Activated T-helper 17 cell treated with anti-CD3 and anti-CD28 coated beads, Interleukin-2, amount 50 U/mL, for 72 hours (primary cell): ENCODE measurements around the gene TUB. TPM values are rescaled to one million over a fixed set of nuclear protein-coding genes. Genes with fewer than 3 reads are reported as not detected.

Experiments used
- ATAC-seq: fragments of 150-1000 bp; cut with Tn5 transposase; replicated peaks from 2 replicates; pipeline ENCODE4 v1.10.0; 2021; ENCODE audit warnings: mild to moderate bottlenecking, moderate library complexity
- H3K27ac Mint-ChIP-seq: one replicate; pipeline ENCODE4 v1.8.0; 2022; ENCODE audit warnings: mixed read lengths
- H3K27me3 Mint-ChIP-seq: one replicate; pipeline ENCODE4 v1.8.0; 2022; ENCODE audit warnings: mixed read lengths
- H3K36me3 Mint-ChIP-seq: one replicate; pipeline ENCODE4 v1.8.0; 2022; ENCODE audit warnings: low read depth, mild to moderate bottlenecking, mixed read lengths
- H3K4me1 Mint-ChIP-seq: one replicate; pipeline ENCODE4 v1.8.0; 2022; ENCODE audit warnings: mixed read lengths
- H3K4me3 Mint-ChIP-seq: one replicate; pipeline ENCODE4 v1.8.0; 2022; ENCODE audit warnings: mild to moderate bottlenecking, mixed read lengths
- H3K9me3 Mint-ChIP-seq: one replicate; pipeline ENCODE4 v1.8.0; 2022; ENCODE audit warnings: mixed read lengths
- total RNA-seq, 2 donors: library from RNA; stranded (reverse); gene quantifications; one replicate each; pipeline ENCODE4 v1.2.3, GENCODE V29; 2022

Gene TUB
- total RNA-seq, 2 donors from 2014 or later: 0.28 to 0.50 TPM

DNA sequence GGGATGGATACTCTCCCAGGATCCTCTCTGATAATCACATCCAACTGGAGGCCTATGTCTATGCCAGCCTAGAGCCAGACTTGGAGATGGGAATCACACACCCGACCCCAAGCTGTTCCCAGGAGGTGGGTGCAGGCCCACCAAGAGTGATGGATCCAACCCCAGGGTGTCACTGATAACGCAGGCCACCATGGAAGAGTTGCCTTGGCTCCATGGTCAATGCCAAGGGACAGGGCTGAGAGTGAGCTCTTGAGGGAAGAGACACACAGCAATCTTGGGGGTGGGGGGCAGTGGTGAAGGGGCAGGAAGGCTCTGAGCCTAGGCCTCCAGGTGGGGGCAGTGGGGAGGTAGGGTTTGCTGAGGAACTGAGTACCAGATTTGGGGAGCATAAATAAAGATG, 16.9 kb downstream of the TUB start:
- Mint-ChIP-seq H3K27ac (no peak overlapping the region), H3K9me3 (no peaks in the 10 kb centered on the region), H3K36me3 (no peaks in the 10 kb centered on the region), H3K4me1 (no peaks in the 10 kb centered on the region), H3K27me3 (no peaks in the 10 kb centered on the region), H3K4me3 (no peak overlapping the region)
- ATAC-seq: no peak

- H3K27me3 Mint-ChIP-seq: no peaks in the 10 kb centered on the region
- H3K36me3 Mint-ChIP-seq: no peaks in the 10 kb centered on the region
- H3K4me1 Mint-ChIP-seq: no peaks in the 10 kb centered on the region
- H3K4me3 Mint-ChIP-seq: no peak overlapping the region
- no peaks in the 10 kb centered on the region for H3K9me3 Mint-ChIP-seq
- ATAC-seq: no peak
- no peak overlapping the region for H3K27ac Mint-ChIP-seq
Observed at GRCh38 chr11:8098361-8098760, 17.4 kb downstream of the TUB start.

DNA sequence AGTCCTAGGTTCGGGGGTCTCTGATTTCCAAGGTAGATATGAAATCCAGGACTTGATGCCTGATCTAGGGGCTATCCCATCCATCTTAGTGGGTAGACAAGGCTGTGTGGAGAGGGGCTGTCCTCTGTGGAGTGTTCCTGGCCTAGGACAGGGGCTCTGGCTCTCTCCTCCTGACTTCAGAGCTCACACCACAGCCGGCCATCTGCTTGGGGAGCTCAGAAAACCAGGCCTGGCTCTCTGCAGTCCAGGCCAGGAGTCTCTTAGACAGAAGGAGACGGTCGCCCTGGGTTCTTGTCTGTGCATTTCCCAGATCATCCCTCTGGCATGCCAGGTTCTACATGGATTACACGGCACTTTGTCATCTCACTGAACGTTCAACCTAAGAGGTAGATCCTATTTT, 17.9 kb downstream of the TUB start:
- no peak for ATAC-seq
- Mint-ChIP-seq H3K27ac (no peak overlapping the region), H3K9me3 (no peaks in the 10 kb centered on the region), H3K4me1 (no peaks in the 10 kb centered on the region), H3K4me3 (no peak overlapping the region), H3K27me3 (no peaks in the 10 kb centered on the region), H3K36me3 (no peaks in the 10 kb centered on the region)

DNA sequence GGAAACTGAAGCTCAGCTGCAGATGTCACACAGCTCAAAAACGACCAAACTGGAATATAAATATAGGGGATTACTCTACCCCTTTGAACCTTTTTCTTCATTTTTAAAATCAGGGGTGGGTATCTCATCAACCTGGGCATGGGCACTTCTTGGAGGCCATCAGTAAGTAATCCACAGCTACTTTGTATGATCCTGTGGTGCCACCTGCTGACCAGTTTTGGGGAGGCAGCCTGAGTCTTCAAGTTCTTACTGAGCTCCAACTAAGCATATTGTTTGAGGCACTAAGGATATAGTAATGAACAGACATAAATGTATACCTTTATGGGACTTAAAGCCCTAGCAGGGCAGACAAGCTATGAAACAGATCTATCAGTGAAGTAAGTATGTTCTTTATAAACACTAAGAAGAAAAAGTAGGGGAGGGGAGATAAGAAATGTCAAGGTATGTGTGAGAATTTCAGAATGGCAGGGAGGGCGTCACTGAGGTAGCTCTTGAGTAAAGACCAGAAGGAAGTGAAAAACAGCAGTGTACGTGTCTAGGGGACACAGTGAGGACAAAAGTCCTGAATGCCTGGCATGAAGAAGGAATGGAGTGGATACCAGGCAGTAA, 18.4 kb downstream of the TUB start:
- no peaks in the 10 kb centered on the region for H3K4me1 Mint-ChIP-seq
- H3K36me3 Mint-ChIP-seq: no peaks in the 10 kb centered on the region
- no peaks in the 10 kb centered on the region for H3K27me3 Mint-ChIP-seq
- peak; percentile 62 for ATAC-seq
- H3K9me3 Mint-ChIP-seq: no peaks in the 10 kb centered on the region
- no peak overlapping the region for H3K4me3 Mint-ChIP-seq
- no peak overlapping the region for H3K27ac Mint-ChIP-seq

DNA sequence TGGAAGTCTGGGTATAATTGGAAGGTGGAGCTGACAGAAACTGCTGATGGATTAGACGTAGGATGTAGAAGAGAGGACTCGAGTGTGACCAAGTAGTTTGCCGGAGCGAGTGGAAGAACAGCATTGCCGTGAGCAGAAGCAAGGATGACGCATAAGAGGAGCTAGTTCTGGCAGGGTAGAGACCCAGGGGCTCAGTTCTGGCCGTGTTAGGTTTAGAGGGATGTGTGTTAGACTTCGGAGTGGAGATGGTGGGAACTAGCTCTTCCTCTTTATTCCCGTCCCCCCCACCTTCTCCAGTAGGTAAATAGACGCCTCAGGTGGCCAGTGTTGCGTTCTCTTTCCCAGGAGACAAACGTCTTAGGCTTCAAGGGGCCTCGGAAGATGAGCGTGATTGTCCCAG, 19.1 kb downstream of the TUB start:
- no peaks in the 10 kb centered on the region for H3K36me3 Mint-ChIP-seq
- no peaks in the 10 kb centered on the region for H3K4me1 Mint-ChIP-seq
- no peak for ATAC-seq
- no peaks in the 10 kb centered on the region for H3K9me3 Mint-ChIP-seq
- H3K27me3 Mint-ChIP-seq: no peaks in the 10 kb centered on the region
- H3K4me3 Mint-ChIP-seq: no peak overlapping the region
- no peak overlapping the region for H3K27ac Mint-ChIP-seq

GRCh38 chr11:8100605-8101004, 19.6 kb downstream of the TUB start:
- peaks cover under 1% of the 10 kb centered on the region for H3K36me3 Mint-ChIP-seq
- H3K4me1 Mint-ChIP-seq: no peaks in the 10 kb centered on the region
- no peak overlapping the region for H3K27ac Mint-ChIP-seq
- no peaks in the 10 kb centered on the region for H3K27me3 Mint-ChIP-seq
- ATAC-seq: no peak
- H3K9me3 Mint-ChIP-seq: no peaks in the 10 kb centered on the region
- no peak overlapping the region for H3K4me3 Mint-ChIP-seq

- ATAC-seq: no peak
- no peaks in the 10 kb centered on the region for H3K9me3 Mint-ChIP-seq
- peaks cover 9% of the 10 kb centered on the region for H3K36me3 Mint-ChIP-seq
- no peak overlapping the region for H3K27ac Mint-ChIP-seq
- H3K4me3 Mint-ChIP-seq: no peak overlapping the region
- H3K27me3 Mint-ChIP-seq: no peaks in the 10 kb centered on the region
- no peaks in the 10 kb centered on the region for H3K4me1 Mint-ChIP-seq
Observed at GRCh38 chr11:8101421-8101820, 20.4 kb downstream of the TUB start.

- Mint-ChIP-seq H3K27ac (no peak overlapping the region), H3K4me3 (no peak overlapping the region), H3K27me3 (no peaks in the 10 kb centered on the region), H3K9me3 (no peaks in the 10 kb centered on the region), H3K4me1 (no peaks in the 10 kb centered on the region), H3K36me3 (peaks cover 18% of the 10 kb centered on the region)
- no peak for ATAC-seq
Observed at GRCh38 chr11:8102296-8102915, 21.4 kb downstream of the TUB start.

GRCh38 chr11:8102965-8103364, 22.0 kb downstream of the TUB start:
- no peaks in the 10 kb centered on the region for H3K9me3 Mint-ChIP-seq
- H3K27ac Mint-ChIP-seq: no peak overlapping the region
- H3K4me3 Mint-ChIP-seq: no peak overlapping the region
- no peaks in the 10 kb centered on the region for H3K27me3 Mint-ChIP-seq
- H3K36me3 Mint-ChIP-seq: peaks cover 23% of the 10 kb centered on the region
- ATAC-seq: no peak
- no peaks in the 10 kb centered on the region for H3K4me1 Mint-ChIP-seq

DNA sequence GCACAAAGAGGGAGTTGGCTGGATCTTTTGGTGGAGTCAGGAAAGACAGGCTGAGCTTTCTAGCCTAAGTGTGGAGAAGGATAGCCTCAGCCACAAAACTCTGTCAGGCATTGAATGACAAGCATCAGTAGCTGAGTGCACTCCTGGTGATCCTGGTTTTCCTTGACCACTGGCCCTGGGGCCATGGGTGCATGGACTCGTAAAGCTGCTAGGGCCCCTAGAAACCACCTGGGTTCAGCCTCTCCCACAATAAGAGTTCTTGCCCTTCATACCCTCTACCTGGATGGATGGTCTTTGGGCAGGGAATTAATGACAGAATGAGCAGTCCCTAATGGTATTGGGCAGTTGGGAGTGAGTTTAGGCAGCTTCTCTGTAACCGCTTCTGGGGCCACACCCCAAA, 22.9 kb downstream of the TUB start:
- Mint-ChIP-seq H3K4me1 (no peaks in the 10 kb centered on the region), H3K4me3 (no peak overlapping the region), H3K27me3 (no peaks in the 10 kb centered on the region), H3K9me3 (no peaks in the 10 kb centered on the region), H3K27ac (no peak overlapping the region), H3K36me3 (peaks cover 27% of the 10 kb centered on the region)
- ATAC-seq: no peak

DNA sequence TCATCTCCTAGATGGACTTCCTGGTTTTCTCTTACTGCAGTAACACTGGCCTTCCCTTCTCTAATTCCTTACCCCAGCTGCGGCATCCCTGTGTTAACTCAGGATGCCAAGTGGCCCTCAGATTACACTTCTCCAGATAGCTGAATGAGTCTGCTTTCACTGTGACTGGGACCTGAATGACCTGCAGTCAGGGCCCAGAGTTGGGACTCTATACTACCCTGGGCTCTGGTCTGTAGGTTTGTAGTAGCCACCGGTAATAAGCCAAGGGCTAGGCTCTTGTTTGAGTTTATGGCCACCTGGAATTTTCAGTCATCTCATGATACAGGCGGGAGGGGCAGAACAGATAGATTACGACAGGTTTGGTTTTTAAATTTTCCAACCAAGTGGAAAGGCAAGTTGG, 24.1 kb downstream of the TUB start:
- no peak overlapping the region for H3K4me3 Mint-ChIP-seq
- no peaks in the 10 kb centered on the region for H3K9me3 Mint-ChIP-seq
- H3K27me3 Mint-ChIP-seq: no peaks in the 10 kb centered on the region
- no peak overlapping the region for H3K27ac Mint-ChIP-seq
- H3K36me3 Mint-ChIP-seq: peaks cover 37% of the 10 kb centered on the region
- no peaks in the 10 kb centered on the region for H3K4me1 Mint-ChIP-seq
- ATAC-seq: no peak

GRCh38 chr11:8105666-8106065, 24.7 kb downstream of the TUB start:
- Mint-ChIP-seq H3K4me3 (no peak overlapping the region), H3K27ac (no peak overlapping the region), H3K36me3 (peaks cover 42% of the 10 kb centered on the region), H3K27me3 (no peaks in the 10 kb centered on the region), H3K4me1 (no peaks in the 10 kb centered on the region), H3K9me3 (no peaks in the 10 kb centered on the region)
- no peak for ATAC-seq

GRCh38 chr11:8106679-8107078, 25.7 kb downstream of the TUB start:
- Mint-ChIP-seq H3K36me3 (peaks cover 52% of the 10 kb centered on the region), H3K4me3 (no peak overlapping the region), H3K9me3 (no peaks in the 10 kb centered on the region), H3K27me3 (no peaks in the 10 kb centered on the region), H3K27ac (no peak overlapping the region), H3K4me1 (no peaks in the 10 kb centered on the region)
- no peak for ATAC-seq

DNA sequence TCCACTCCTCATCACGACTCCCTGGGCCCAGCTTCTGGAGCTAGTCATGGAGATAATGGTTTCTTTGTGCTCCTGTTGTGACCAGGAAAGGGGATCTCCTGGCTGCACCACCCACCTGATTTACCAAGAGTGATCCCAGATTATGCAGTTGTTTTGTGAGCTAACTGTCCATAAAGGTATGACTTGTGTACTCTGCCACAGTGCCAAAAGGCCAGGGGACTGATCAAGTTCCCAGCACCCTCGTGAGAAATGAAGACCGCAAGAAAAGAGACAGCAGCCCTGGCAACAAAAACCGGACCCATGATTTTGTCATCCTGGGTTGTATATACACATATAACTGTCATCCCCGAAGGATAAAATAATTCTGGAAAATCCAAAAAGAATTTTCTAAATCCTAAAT, 26.6 kb downstream of the TUB start:
- Mint-ChIP-seq H3K4me3 (no peak overlapping the region), H3K27ac (no peak overlapping the region), H3K9me3 (no peaks in the 10 kb centered on the region), H3K27me3 (no peaks in the 10 kb centered on the region), H3K4me1 (no peaks in the 10 kb centered on the region), H3K36me3 (peaks cover 52% of the 10 kb centered on the region)
- ATAC-seq: no peak

GRCh38 chr11:8108421-8108820, 27.4 kb downstream of the TUB start:
- Mint-ChIP-seq H3K9me3 (no peaks in the 10 kb centered on the region), H3K4me1 (no peaks in the 10 kb centered on the region), H3K27me3 (no peaks in the 10 kb centered on the region), H3K4me3 (no peak overlapping the region), H3K36me3 (peaks cover 52% of the 10 kb centered on the region), H3K27ac (no peak overlapping the region)
- ATAC-seq: no peak

GRCh38 chr11:8109675-8110074, 28.7 kb downstream of the TUB start:
- Mint-ChIP-seq H3K4me3 (no peak overlapping the region), H3K9me3 (peaks cover 2% of the 10 kb centered on the region), H3K36me3 (peaks cover 62% of the 10 kb centered on the region), H3K27ac (peak overlapping the region; percentile 4), H3K4me1 (no peaks in the 10 kb centered on the region), H3K27me3 (no peaks in the 10 kb centered on the region)
- ATAC-seq: no peak
